Effector CD4-positive, alpha-beta T cell (primary cell): Measurements from ENCODE around the gene PLGLB2. TPM values are rescaled to one million over a fixed set of nuclear protein-coding genes. Genes with fewer than 3 reads are reported as not detected.
"Not testable (repeated sequence)": the region's sequence is repeated elsewhere in the genome, so short reads cannot be mapped to it uniquely, and the experiment has no call there.

Experiments
- DNase-seq: peaks from one replicate; pipeline ENCODE4 v3.0.0-alpha.2; 2020
- total RNA-seq: gene quantifications from one replicate; lab custom pipeline; 2026; lab: John Stamatoyannopoulos, UW

The PLGLB2 gene
- total RNA-seq, result not detected

DNA sequence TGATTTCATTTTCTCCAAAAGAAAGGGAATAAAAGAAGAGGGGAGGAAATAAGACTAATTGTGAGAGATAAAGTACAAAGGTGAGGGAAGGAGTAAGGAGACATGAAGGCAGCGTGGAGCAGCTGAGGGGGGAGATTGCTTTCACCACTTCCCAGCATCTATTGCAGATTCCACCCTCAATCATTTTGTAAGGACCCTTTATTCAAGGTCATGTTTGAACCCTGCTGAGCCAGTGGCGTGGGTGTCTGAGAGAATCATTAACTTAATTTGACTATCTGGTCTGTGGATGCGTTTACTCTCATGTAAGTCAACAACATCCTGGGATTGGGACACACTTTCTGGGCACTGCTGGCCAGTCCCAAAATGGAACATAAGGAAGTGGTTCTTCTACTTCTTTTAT lies at the start of gene PLGLB2:
PLGLB2 (plus strand) TSS at position 297 of the 400 bp plus-strand sequence; CDS start at position 364, 67 bp downstream.
- DNase-seq, result not testable (repeated sequence)

DNA sequence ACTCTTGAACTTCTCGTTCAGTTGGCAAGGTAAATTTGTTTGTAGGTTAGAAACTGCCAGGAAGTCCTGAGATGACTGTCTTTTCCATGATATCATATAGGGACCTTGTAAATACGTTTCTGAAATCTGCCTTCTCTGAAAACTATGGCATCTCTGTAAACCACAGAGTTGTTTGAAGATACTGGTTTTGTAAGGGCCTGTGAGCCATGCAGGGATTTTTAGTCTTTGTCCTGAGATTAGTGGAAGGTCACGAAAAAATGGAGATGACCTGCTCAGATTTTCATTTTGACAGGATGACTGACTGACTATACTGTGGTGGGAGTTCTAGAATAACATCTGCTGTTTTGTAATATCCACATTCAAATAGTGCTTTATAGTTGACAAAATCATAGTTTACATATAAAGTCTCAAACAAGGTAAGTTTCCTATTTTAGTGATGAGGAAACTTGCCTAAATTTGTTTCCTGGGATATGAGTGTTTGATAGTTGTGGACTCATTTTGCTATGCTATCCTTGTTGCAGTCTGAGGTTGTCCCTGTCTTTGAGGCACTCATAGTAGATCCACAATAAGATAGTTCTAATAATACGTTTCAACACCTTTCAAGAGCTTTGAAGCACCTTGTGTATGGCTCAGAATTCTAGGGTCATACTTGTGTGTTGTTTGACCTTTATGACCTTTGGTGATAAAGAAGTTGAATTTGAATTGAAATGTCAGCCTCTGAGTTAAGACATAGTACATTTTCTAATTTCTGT lies 43.1 kb upstream of the PLGLB2 start:
- not testable (repeated sequence) for DNase-seq

DNA sequence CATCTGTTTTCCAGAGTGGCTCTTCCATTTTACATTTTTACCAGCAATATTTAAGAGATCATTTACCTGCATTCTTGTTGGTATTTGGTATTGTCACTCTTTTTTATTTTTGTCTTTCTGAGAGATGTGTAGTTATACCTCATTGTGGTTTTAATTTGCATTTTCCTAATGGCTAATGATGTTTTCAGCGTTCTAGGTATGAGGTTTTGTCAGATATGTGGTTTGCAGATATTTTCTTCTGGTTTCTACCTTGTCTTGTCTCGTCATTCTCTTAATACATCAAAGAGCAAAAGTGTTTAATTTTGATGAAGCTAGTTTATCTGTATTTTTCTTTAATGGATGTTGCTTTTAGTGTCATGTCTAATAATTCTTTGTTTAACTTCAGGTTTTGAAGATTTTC lies 39.5 kb upstream of the PLGLB2 start:
- DNase-seq, result not testable (repeated sequence)

DNA sequence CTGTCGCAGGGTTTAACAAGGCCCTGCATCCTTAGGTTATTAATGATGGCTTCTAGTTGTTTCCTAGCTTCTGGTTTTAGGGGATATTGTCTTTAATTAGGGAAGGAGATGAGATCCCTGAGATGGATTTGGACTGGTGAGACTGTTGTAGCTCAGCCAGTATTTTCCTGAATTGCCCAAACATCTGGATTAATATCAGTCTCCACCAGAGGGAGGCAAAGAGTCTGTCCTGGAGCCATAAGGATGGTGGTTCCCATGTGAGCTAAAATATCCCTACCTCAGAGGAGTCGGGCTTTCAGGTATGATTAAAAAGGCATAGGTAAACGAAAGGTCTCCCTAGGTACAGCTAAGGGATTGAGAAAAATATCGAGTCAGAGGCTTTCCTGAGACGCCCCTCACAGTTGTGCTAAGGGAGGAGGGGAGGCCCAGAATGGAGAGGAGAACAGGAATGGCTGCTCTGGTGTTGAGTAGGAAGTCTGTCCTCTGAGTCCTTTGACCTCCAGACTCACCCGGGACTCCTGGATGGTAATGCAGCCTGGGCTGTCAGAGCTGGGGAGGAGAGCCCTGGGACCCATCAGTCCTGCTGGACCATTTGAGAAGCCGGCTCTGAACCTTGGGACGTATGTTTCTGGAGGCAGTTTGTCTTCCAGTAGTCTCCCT lies 19.8 kb upstream of the PLGLB2 start:
- DNase-seq, result not testable (repeated sequence)

DNA sequence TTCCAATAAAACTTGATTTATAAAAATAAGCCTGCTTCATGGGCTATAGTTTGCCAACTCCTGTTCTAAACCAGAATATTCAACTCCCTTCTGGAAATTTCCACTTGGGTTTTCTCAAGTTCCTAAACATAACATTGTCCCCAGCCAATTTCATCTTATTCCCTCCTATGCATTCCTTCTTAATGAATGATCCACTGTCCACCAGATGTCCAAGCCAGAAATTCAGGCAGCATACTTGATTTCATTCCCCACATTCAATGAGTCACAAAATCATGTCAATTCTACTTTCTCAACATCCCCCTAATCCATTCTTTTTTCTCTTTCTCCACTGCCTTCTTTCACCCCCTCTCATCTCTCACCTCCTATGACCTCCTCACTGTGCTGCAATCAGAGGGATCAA lies 7.0 kb upstream of the PLGLB2 start:
- DNase-seq, result not testable (repeated sequence)

DNA sequence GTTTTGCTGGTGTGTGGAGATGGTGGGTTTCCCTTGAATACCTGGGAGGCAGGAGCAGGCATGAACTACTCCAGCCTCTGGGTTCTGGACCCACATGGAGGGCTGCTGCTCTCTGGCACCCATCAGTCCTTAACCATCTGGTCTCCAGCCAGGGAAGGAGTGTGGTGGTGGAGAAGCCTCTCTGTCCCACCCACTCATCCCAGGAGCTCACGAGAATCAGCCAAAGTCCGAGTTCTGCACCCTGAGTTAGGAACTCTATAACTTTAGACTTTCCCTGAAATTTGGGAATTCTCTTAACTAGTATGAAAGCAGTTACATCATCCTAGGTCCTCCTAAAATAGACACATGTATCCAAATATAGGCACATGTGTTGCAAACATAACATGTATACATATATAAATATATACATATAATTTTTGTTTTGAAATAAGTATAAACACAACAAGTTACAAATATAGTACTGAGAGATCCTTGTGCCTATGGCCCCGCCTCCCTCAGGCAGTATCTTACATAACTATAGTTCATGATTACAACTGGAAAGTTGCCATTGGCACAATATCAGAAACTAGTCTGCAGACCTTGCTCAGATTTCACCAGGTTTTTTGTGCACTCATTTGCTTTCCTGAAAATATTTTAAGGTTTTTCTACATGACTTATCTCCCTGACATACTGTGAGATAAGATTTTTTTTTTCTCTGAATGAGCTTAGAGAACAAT lies 5.3 kb upstream of the PLGLB2 start:
- DNase-seq, result not testable (repeated sequence)

DNA sequence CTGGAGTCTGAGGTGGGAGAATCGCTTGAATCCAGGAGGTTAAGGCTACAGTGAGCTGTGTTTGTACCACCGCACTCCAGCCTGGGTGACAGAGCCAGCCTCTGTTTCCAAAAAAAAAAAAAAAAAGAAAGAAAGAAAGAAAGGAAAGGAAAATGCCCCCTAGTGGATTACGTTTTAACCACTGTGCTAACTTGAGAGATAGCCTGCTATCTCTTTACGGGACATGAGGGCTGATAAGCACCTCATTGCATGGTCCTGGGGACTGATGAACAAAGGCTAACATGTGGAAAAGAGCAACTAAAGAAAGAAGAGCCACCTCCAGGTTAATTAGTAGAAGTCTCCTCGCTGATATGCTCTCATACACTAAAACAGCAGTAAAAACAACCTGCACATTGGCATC lies 4.2 kb upstream of the PLGLB2 start:
- not testable (repeated sequence) for DNase-seq

DNA sequence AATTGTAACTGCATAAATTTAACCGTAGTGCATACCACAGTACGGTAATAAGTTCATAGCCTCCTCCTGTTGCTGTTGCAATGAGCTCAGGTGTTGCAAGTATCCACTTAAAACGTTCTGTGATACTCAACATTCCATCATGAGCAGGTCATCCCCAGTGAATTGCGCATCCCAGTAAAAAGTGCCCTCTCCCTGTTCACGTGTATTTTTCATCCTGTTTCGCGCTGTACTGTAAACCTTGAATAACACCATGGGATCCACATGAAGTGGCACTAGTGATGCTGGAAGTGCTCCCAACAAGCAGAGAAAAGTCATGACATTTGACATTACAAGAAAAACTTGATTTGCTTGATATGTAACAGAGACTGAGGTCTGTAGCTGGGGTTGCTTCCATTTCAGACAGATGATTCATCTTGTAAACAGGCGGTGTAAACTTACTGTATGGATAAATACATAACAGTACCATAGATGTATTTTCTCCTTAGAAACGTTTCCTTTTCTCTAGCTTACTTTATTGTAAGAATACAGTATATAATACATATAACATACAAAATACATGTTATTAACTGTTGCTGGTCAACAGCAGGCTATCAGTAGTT lies 2.4 kb upstream of the PLGLB2 start:
- not testable (repeated sequence) for DNase-seq

DNA sequence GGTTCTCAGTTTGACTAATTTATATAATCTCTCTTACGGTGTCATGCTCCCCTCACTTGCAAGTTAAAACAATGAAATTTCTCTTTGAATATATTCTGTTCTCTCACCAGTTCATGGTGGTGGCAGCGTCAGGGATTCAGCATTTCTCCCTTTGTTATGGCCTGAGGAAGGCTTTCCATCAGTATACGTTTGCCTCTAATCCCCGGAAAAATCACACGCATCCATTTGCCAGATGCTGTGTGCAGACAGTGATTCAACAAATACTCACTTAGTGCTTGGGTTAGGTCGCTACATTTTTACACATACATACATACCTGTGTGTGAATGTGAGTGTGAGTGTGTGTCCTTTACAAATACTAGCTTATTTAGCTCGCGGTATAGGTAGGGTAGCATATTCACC lies 637 bp downstream of the PLGLB2 start:
- DNase-seq, result not testable (repeated sequence)

DNA sequence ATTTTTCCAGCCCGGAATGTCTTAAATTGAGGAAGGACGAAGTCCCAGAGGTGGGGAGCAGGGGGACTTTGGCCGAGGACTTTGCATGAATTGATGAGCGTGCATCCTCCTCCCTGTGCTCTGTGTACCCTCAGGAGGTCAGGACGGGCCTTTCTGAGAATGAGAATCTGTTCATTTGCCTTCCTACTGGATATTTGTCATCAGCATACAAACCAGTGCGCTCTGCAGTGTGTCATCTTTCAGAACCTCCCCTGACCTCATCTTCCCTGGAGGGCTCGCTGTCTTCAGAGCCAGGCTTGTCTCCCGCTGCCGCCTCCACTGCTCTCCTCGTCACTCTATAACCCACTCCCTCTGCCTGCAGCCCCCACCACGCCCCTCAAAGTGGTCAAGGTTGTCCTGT lies 2.7 kb downstream of the PLGLB2 start:
- DNase-seq, result not testable (repeated sequence)

DNA sequence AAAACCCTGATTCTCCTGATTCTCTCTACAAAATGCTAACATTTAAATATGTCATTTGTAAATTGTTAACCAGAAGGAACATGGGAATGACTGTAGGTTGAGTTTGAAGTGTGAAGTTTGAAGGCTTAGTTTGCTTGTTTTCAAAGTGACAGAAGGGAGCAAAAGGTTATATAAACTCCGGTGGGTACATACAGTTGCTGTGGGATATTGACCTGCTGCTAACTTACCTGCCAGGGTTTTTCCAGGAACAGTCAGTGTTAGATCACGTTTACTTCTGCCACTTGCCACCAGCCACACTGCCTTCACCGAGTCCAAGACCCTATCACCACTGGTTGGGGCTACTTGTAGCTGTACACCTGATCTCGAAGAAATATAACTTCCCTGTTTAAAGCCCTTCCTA lies 6.9 kb downstream of the PLGLB2 start:
- not testable (repeated sequence) for DNase-seq
